GM12865 (cell line): ENCODE data around the gene DRAXIN.

Experiments used
- DNase-seq: peaks from one replicate; pipeline ENCODE4 v3.0.0; 2010; ENCODE audit warnings: low read depth
- H3K4me3 ChIP-seq: 2 replicates; pipeline ENCODE4 v1.5.1; 2011; ENCODE audit warnings: mild to moderate bottlenecking, low read depth, low read length, control low read depth
- TF ChIP-seq, protein P1 (sequence below): IDR thresholded peaks from 2 replicates; pipeline ENCODE4 v1.5.1; 2011; ENCODE audit warnings: low read length, control low read depth, low read depth, inconsistent platforms; ENCODE audit not compliant: insufficient read depth; ENCODE audit errors: missing control alignments

Gene DRAXIN

DNA sequence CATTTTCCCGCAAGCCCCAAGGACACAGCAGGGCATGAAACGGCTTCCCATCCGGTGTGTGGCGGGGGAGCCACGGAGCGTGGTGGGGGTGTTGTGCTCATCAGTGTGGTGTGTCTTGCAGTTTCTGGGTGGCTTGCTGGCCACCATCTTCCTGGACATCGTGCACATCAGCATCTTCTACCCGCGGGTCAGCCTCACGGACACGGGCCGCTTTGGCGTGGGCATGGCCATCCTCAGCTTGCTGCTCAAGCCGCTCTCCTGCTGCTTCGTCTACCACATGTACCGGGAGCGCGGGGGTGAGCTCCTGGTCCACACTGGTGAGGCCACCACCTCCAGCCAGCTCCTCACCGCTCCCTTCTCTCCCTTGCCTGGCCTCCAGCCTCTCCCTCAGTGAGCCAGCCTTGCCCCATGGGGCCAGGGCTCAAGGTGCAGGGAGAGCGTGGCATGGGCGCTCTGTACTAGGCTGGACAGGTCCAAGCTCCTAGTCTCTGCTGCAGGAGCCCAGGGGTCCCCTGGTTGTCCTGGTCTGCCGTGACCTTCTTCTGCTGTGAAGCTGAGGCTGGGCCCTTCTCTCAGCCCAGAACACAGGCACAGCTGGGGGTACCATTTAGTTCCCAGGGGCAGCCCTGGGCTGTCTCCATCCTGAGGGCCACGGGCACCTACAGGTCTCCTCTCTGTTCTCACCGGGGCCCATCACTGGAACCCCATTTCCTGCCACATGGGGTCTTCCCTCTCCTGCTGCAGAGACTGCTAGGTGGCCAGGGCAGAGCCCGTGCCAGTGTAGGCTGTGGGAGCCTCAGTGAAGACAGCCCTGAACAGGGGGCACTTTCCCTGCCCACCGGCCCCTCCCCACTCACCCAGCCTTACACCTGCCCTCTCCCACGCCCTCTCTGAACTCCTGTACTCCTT lies 57.0 kb downstream of the DRAXIN start:
- DNase-seq = no peak
- TF ChIP-seq, protein P1, sequence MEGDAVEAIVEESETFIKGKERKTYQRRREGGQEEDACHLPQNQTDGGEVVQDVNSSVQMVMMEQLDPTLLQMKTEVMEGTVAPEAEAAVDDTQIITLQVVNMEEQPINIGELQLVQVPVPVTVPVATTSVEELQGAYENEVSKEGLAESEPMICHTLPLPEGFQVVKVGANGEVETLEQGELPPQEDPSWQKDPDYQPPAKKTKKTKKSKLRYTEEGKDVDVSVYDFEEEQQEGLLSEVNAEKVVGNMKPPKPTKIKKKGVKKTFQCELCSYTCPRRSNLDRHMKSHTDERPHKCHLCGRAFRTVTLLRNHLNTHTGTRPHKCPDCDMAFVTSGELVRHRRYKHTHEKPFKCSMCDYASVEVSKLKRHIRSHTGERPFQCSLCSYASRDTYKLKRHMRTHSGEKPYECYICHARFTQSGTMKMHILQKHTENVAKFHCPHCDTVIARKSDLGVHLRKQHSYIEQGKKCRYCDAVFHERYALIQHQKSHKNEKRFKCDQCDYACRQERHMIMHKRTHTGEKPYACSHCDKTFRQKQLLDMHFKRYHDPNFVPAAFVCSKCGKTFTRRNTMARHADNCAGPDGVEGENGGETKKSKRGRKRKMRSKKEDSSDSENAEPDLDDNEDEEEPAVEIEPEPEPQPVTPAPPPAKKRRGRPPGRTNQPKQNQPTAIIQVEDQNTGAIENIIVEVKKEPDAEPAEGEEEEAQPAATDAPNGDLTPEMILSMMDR = no peak
- H3K4me3 ChIP-seq = no peak overlapping the region

DNA sequence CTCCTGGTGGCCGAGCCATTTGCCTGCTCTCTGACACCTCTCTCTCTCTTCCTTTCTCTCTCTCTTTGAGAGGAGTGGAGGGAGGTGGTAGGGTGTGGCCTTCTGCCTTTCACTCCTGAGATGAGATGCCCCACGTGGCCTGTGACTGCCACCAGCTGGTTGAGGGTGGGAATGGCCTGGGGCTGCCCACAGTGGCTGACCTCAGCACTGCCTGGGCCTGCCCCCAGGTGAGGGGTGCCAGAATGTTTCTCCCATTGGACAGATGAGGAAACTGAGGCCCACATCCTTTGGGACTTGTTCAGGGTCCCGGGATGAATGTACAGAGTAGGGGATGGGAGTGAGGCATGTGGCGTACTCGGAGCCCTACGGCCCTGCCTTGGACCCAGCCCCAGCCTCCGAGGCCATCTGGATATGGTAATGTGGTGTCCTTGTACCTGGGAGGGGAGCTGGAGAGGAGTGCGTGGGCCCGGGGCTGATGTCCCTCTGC lies 57.7 kb downstream of the DRAXIN start:
- DNase-seq = peak; percentile 42
- TF ChIP-seq, protein P1 = no peak
- H3K4me3 ChIP-seq = no peak overlapping the region

DNA sequence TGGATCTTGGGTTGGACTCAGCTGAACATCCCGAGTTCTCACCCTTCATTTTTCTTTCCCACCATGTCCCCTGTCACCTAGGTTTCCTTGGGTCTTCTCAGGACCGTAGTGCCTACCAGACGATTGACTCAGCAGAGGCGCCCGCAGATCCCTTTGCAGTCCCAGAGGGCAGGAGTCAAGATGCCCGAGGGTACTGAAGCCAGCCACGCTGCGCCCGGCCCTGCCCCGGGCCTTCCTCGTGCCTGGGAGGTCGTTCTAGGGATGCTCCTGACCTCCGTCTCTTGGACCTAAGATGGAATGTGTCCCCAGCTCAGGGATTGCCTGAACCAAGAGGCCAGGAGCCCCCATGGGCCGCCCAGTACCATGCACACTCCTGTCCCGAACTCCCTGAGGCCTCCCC lies 58.5 kb downstream of the DRAXIN start:
- DNase-seq = no peak
- TF ChIP-seq, protein P1 = no peak
- H3K4me3 ChIP-seq = no peak overlapping the region

DNA sequence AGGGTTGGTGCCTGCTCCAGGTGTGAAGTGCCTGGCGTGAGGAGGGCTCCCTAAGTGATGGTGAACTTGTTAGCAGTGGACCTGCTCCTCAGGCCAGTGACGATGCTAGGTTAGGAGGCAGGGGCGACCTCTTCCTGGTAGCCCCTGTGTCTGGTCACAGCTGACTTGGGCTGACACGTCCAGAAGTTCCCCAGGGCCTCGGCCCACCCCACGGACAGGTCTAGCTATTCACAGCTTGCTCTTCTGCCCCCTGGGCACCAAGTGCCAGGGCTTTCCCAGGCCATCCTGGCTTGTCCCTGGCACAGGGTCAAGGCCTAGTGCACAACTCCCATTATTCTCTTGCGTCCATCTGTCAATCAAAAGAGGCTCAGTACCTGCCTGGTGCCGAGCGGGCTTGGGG lies 59.6 kb downstream of the DRAXIN start:
- no peak overlapping the region for H3K4me3 ChIP-seq
- TF ChIP-seq, protein P1 = no peak

DNA sequence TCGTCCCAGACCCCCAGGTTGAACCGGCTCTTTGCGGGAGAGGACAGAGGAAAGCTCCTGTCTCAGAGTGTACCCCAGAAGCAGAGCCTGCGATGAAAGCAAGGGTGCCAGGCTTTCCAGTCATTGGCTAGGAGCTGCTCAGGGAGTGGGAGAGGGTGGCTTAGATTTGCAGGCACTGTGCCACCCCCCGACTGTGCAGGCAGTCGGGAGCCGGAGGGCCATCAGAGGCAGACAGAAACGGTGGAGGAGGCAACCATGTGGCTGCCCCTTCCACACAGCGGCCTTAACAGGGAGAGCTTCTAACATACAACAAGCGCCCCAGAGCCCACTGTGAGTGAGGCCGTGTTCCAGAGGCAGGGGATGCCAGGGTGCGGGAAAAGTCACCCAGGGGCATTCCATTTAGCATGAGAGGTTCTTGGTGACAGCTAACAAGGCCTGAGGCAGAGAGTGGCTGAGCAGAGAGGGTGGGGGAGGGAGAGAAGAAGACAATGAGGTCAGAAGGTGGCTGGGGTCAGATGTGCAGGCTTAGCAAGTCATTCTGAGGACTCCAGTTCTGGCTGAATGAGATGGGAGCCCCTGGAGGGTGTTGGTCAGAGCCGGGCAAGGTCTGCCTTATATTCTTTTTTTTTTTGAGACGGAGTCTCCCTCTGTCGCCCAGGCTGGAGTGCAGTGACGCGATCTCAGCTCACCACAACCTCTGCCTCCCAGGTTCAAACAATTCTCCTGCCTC lies 61.0 kb downstream of the DRAXIN start:
- TF ChIP-seq, protein P1 = no peak
- DNase-seq = peak; percentile 31
- H3K4me3 ChIP-seq = no peak overlapping the region

More for the DNA sequence above, 59.6 kb downstream of the DRAXIN start:
- DNase-seq = no peak

DNA sequence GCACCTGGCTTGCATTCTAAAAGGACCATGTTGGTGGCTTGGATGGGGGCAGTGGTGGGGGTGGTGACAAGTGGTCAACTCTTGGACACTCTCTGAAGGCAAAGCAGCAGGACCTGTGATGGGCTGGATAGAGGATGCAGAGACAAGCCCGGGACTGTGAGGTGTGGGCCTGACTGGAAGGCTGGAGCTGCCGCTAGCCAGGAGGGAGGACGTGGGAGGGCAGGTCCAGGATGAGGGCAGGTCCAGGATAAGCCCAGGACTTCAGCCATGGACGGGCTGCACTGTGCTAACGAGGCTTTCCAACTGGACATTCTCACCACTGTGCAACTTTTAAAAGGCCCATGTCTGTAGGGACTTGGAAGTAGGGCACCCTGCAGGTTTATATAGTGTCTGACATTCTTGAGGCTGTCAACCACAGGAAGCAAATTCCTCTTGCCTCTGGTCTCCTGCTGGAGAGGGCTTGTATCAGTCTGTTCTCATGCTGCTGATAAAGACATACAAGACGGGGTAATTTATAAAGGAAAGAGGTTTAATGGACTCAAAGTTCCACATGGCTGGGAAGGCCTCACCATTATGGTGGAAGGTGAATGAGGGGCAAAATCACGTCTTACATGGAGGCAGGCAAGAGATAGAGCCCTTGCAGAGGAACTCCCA lies 62.2 kb downstream of the DRAXIN start:
- DNase-seq = no peak
- TF ChIP-seq, protein P1 = no peak
- no peak overlapping the region for H3K4me3 ChIP-seq
